CD4-positive, CD25-positive, alpha-beta regulatory T cell (primary cell): ENCODE data around the gene MAGI2. TPM values are rescaled to one million over a fixed set of nuclear protein-coding genes. Genes with fewer than 3 reads are reported as not detected.

Experiments
- ATAC-seq, 2 donors: fragments of 150-1000 bp; cut with Tn5 transposase; one replicate each; pipeline ENCODE4 v1.10.0; 2021; ENCODE audit warnings: low read depth in 2 of 2, moderate number of reproducible peaks in 2 of 2, moderate library complexity in 1 of 2
- DNase-seq, 3 donors: peaks; one replicate each; pipeline versions ENCODE4 v3.0.0 to v3.0.0-alpha.2; 2012 to 2022; ENCODE audit warnings: mixed read lengths in 1 of 3
- H3K27ac ChIP-seq: one replicate; pipeline ENCODE4 v1.7.0; 2013; ENCODE audit warnings: mild to moderate bottlenecking, low read length; ENCODE audit not compliant: insufficient read depth, poor library complexity, severe bottlenecking
- H3K27me3 ChIP-seq: one replicate; pipeline ENCODE4 v1.7.0; 2013; ENCODE audit warnings: low read length; ENCODE audit not compliant: control insufficient read depth, insufficient read depth
- H3K36me3 ChIP-seq: one replicate; pipeline ENCODE4 v1.7.0; 2013; ENCODE audit warnings: mild to moderate bottlenecking, low read length, moderate library complexity; ENCODE audit not compliant: control insufficient read depth, insufficient read depth
- H3K4me1 ChIP-seq: 2 replicates; pipeline ENCODE4 v1.7.0; 2013; ENCODE audit warnings: mild to moderate bottlenecking, low read length; ENCODE audit not compliant: insufficient read depth, control insufficient read depth, poor library complexity, severe bottlenecking
- H3K4me3 ChIP-seq: one replicate; pipeline ENCODE4 v1.7.0; 2013; ENCODE audit warnings: low read depth, mild to moderate bottlenecking, low read length, moderate library complexity
- H3K9me3 ChIP-seq, 2 experiments: 1 replicate in 1 of 2; 2 replicates in 1 of 2; pipeline ENCODE4 v1.7.0; 2013; ENCODE audit warnings: low read length in 2 of 2, mild to moderate bottlenecking in 1 of 2, moderate library complexity in 1 of 2; ENCODE audit not compliant: control insufficient read depth in 2 of 2
- H3K27ac Mint-ChIP-seq, 3 donors: one replicate each; pipeline ENCODE4 v1.8.0; 2020 to 2022; ENCODE audit warnings: mild to moderate bottlenecking in 3 of 3, mixed read lengths in 3 of 3, moderate library complexity in 2 of 3
- H3K27me3 Mint-ChIP-seq: one replicate; pipeline ENCODE4 v1.8.0; 2022; ENCODE audit warnings: mild to moderate bottlenecking, mixed read lengths
- H3K36me3 Mint-ChIP-seq: one replicate; pipeline ENCODE4 v1.8.0; 2020; ENCODE audit warnings: mixed read lengths
- H3K4me1 Mint-ChIP-seq, 4 donors: one replicate each; pipeline ENCODE4 v1.8.0; 2020 to 2022; ENCODE audit warnings: mixed read lengths in 4 of 4, mild to moderate bottlenecking in 1 of 4
- H3K4me3 Mint-ChIP-seq, 4 donors: one replicate each; pipeline ENCODE4 v1.8.0; 2020 to 2022; ENCODE audit warnings: mild to moderate bottlenecking in 4 of 4, mixed read lengths in 4 of 4, moderate library complexity in 3 of 4
- H3K9me3 Mint-ChIP-seq, 7 donors: one replicate each; pipeline ENCODE4 v1.8.0; 2020 to 2022; ENCODE audit warnings: mixed read lengths in 7 of 7, mild to moderate bottlenecking in 3 of 7, moderate library complexity in 2 of 7
- polyA plus RNA-seq, 4 donors: library from polyadenylated mRNA; unstranded; fragments of 300-500 nt; fragmentation: Illumina TruSeq; gene quantifications; one replicate each; pipeline ENCODE4 v1.2.3, GENCODE V29; 2021
- total RNA-seq: library from RNA; stranded (reverse); gene quantifications from one replicate; pipeline ENCODE4 v1.2.3, GENCODE V29; 2022

Gene MAGI2
- total and polyA plus RNA-seq, 5 donors from 2014 or later, result not detected

DNA sequence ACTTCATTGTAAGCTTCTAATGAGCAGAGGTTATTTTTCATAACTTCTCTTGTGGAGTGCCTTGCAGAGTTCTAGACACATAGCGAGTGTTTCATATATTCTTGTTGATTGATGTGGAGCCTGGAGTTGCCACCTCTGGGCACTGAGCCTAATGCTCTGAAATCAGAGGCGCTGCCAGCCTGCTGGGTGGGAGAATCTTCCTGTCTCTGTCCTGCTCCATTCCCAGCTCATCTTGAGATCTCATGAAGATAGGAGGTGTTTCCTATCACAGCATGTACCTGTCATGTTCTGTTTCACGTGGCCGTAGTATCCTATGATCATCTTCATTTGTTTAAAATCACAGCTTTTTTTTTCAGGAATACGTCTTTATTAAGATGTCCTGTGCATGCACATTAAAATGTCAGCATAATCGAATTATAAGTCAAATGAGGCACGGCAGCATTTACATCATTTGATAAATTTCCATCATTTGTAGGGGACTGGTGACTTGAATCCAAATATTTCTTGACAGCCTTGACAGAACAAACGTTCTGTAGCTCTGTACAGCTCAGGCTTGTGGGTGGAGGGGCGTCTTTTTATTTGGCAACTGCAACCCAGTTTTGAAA lies 1261.9 kb downstream of the MAGI2 start:
- DNase-seq (no peak), ATAC-seq (no peak)
- Histone ChIP-seq H3K4me3 (no peak overlapping the region), H3K9me3 (no peaks in the 10 kb centered on the region), H3K27me3 (peaks cover 3% of the 10 kb centered on the region), H3K4me1 (no peaks in the 10 kb centered on the region), H3K27ac (no peak overlapping the region), H3K36me3 (no peaks in the 10 kb centered on the region)
- peaks cover 0 to 3% (median 0%) of the 10 kb centered on the region in 7 donors for H3K9me3 Mint-ChIP-seq
- no peak overlapping the region for H3K27ac Mint-ChIP-seq
- no peaks in the 10 kb centered on the region for H3K36me3 Mint-ChIP-seq
- no peak overlapping the region for H3K4me3 Mint-ChIP-seq
- H3K27me3 Mint-ChIP-seq, result peaks cover 8% of the 10 kb centered on the region
- H3K4me1 Mint-ChIP-seq, result no peaks in the 10 kb centered on the region

DNA sequence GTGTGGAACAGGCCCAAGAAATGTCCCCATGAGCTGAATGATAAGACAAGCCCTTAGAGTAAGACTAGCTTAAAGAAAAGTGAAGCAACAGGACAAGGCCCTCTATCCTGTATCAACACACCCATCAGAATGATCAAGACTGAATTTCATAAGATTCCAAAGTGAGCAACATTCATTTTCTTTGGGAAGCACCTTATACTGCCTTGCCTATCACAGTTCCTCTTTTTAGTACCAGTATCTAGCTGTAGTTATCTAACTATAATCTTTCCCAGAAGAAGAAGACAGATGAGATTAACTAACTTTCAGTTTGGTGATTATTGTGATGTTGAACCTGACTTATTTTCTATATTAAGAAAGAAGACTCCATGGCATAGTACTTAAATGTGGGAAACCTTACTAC lies 1263.7 kb downstream of the MAGI2 start:
- no peak for ATAC-seq
- peaks cover 3% of the 10 kb centered on the region for H3K27me3 ChIP-seq
- Mint-ChIP-seq H3K9me3 (peaks cover 0 to 2% (median 0%) of the 10 kb centered on the region in 7 donors), H3K27ac (no peak overlapping the region), H3K4me1 (no peaks in the 10 kb centered on the region), H3K36me3 (no peaks in the 10 kb centered on the region), H3K27me3 (peaks cover 9% of the 10 kb centered on the region), H3K4me3 (no peak overlapping the region)
- no peaks in the 10 kb centered on the region for H3K36me3 ChIP-seq
- no peak for DNase-seq
- H3K4me3 ChIP-seq, result no peak overlapping the region
- H3K4me1 ChIP-seq, result no peaks in the 10 kb centered on the region
- H3K27ac ChIP-seq, result no peak overlapping the region
- H3K9me3 ChIP-seq, result no peaks in the 10 kb centered on the region

DNA sequence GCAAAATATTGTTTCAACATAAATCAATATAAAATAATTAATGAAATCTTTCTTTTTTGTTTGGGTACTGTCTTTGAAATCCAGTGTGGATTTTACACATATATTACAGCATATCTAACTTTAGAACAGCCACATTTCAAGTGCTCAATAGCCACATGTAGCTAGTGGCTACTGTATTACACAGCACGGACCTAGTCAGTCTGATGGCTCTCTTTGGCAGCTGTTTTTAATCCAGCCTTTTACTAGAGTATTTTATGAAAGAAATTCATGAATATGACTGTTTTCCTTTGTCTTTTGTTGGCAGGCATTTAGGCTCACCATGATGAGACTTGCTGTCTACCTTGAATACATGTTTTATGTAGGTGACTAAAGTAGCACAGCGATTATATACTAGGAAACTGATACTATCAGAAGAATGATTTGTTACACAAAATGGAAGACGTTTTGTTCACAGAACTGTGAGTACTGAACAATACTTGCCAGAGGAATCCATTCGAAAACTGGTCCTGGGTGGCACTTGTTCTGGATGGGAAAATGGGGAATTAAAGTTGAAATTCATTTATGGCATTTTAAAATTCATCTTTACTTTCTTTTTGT lies 1268.2 kb downstream of the MAGI2 start:
- Histone ChIP-seq H3K4me3 (no peak overlapping the region), H3K27ac (no peak overlapping the region), H3K9me3 (no peaks in the 10 kb centered on the region), H3K4me1 (no peaks in the 10 kb centered on the region), H3K36me3 (no peaks in the 10 kb centered on the region), H3K27me3 (no peaks in the 10 kb centered on the region)
- Mint-ChIP-seq H3K9me3 (peaks cover 0 to 1% (median 0%) of the 10 kb centered on the region in 7 donors), H3K4me1 (no peaks in the 10 kb centered on the region), H3K27me3 (peaks cover 4% of the 10 kb centered on the region), H3K27ac (no peak overlapping the region), H3K36me3 (no peaks in the 10 kb centered on the region), H3K4me3 (no peak overlapping the region)
- no peak for ATAC-seq
- DNase-seq, result no peak

DNA sequence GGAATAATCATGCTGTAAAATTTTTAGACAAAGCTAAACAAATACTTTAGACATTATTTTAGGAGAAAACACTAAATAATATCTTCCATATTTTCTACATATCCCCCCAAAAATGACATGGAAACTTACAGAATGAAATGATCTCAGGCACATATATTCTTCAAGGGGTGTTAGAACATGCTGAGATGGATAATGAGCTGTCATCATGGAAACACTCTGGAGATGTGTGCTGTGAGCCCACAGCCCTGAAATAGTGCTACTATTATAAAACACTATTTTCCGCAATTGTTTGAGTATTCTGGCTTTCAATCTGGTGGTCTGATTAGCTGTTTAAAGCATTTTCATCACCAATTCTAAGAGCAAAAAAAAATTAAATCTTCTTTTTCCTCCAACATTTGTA lies 1269.2 kb downstream of the MAGI2 start:
- H3K36me3 ChIP-seq, result no peaks in the 10 kb centered on the region
- no peaks in the 10 kb centered on the region for H3K36me3 Mint-ChIP-seq
- H3K9me3 Mint-ChIP-seq, result peaks cover 0 to 1% (median 0%) of the 10 kb centered on the region in 7 donors
- DNase-seq (no peak), ATAC-seq (no peak)
- no peaks in the 10 kb centered on the region for H3K4me1 ChIP-seq
- H3K27me3 Mint-ChIP-seq, result peaks cover 4% of the 10 kb centered on the region
- H3K9me3 ChIP-seq, result no peaks in the 10 kb centered on the region
- no peak overlapping the region for H3K4me3 ChIP-seq
- H3K27ac ChIP-seq, result no peak overlapping the region
- no peaks in the 10 kb centered on the region for H3K4me1 Mint-ChIP-seq
- no peaks in the 10 kb centered on the region for H3K27me3 ChIP-seq
- no peak overlapping the region for H3K4me3 Mint-ChIP-seq
- no peak overlapping the region for H3K27ac Mint-ChIP-seq

DNA sequence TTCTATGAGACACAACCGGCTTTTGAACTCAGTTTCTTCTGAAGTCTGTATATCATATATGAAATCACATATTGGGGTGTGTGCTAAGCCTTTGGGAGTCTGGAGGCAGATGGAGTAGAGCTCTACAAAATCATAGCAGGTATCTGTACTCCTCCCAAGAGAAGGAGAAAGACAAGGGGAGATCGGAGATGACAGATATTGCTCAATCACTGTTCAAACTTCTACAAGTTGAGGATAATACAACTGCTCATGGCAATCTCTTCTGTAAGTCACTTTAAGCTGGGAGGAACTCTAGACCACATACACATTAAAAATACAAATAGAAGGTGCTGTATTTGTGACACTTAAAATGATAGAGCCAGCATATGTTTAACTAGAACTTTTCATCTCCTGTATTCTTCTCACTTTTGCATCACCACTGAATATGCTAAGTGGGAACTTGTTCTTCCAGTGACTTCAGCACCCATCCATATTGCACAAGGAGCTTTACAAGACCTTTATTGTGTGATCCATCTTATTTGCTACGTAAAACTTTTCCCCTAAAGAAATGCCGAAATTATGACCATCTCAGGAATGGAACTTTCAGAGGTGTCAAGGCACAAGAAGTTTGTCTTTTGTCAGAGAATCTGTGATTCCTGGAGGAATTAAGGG lies 1273.5 kb downstream of the MAGI2 start:
- Mint-ChIP-seq H3K9me3 (peaks cover 0 to 1% (median 0%) of the 10 kb centered on the region in 7 donors), H3K27ac (no peak overlapping the region), H3K27me3 (peaks cover 4% of the 10 kb centered on the region), H3K36me3 (no peaks in the 10 kb centered on the region), H3K4me3 (no peak overlapping the region), H3K4me1 (no peaks in the 10 kb centered on the region)
- no peak overlapping the region for H3K27ac ChIP-seq
- DNase-seq, result no peak
- no peaks in the 10 kb centered on the region for H3K9me3 ChIP-seq
- H3K36me3 ChIP-seq, result no peaks in the 10 kb centered on the region
- no peaks in the 10 kb centered on the region for H3K27me3 ChIP-seq
- H3K4me3 ChIP-seq, result no peak overlapping the region
- no peak for ATAC-seq
- no peaks in the 10 kb centered on the region for H3K4me1 ChIP-seq

DNA sequence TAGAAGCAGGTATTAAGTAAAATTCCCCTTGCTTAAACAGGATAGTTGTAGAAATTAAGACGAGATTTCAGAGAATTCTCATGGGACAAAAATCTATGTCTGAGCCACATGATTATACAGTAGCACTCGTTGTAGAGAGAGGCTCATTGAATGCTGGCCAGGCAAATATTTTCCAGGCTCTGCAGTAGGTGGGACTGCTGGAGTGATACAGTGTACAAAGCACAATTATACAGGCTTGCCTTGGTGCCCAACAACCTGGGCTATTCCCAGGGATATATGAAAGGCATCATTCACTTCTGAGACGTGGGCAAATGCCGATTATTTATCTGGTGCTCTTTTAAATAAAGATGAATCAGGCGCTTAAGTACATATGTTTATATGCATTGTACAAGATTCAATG lies 1274.3 kb downstream of the MAGI2 start:
- ATAC-seq (no peak), DNase-seq (no peak)
- H3K27ac Mint-ChIP-seq, result no peak overlapping the region
- H3K4me3 Mint-ChIP-seq, result no peak overlapping the region
- no peaks in the 10 kb centered on the region for H3K4me1 Mint-ChIP-seq
- no peak overlapping the region for H3K4me3 ChIP-seq
- no peaks in the 10 kb centered on the region for H3K36me3 Mint-ChIP-seq
- no peaks in the 10 kb centered on the region for H3K9me3 ChIP-seq
- no peaks in the 10 kb centered on the region for H3K4me1 ChIP-seq
- H3K27me3 ChIP-seq, result peaks cover 2% of the 10 kb centered on the region
- H3K27ac ChIP-seq, result no peak overlapping the region
- peaks cover 0 to 1% (median 0%) of the 10 kb centered on the region in 7 donors for H3K9me3 Mint-ChIP-seq
- H3K27me3 Mint-ChIP-seq, result peaks cover 4% of the 10 kb centered on the region
- no peaks in the 10 kb centered on the region for H3K36me3 ChIP-seq

DNA sequence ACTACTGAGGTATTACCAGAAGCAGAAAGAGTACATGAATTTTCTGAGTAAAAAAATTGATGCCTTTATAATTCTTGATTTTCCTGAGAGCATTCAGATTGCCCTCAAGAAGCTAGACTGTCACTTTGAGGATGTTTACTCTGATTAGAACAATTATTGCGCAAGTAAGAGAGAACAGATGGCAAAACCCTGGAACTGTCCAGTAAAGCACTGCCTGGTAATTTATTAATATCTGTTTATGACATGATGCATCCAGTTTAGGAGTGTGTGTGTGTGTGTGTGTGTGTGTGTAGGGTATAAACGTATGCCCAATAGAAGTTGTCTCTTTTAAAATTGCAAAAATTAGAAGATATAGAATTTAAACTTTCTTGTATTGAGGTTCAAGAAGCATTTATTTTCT lies 1275.1 kb downstream of the MAGI2 start:
- Mint-ChIP-seq H3K9me3 (peaks cover 0 to 1% (median 0%) of the 10 kb centered on the region in 7 donors), H3K27ac (no peak overlapping the region), H3K4me1 (no peaks in the 10 kb centered on the region), H3K4me3 (no peak overlapping the region), H3K36me3 (no peaks in the 10 kb centered on the region), H3K27me3 (peaks cover 10% of the 10 kb centered on the region)
- DNase-seq, result no peak
- no peaks in the 10 kb centered on the region for H3K36me3 ChIP-seq
- no peaks in the 10 kb centered on the region for H3K9me3 ChIP-seq
- peaks cover 2% of the 10 kb centered on the region for H3K27me3 ChIP-seq
- H3K4me1 ChIP-seq, result no peaks in the 10 kb centered on the region
- no peak overlapping the region for H3K4me3 ChIP-seq
- no peak overlapping the region for H3K27ac ChIP-seq
- ATAC-seq, result no peak

DNA sequence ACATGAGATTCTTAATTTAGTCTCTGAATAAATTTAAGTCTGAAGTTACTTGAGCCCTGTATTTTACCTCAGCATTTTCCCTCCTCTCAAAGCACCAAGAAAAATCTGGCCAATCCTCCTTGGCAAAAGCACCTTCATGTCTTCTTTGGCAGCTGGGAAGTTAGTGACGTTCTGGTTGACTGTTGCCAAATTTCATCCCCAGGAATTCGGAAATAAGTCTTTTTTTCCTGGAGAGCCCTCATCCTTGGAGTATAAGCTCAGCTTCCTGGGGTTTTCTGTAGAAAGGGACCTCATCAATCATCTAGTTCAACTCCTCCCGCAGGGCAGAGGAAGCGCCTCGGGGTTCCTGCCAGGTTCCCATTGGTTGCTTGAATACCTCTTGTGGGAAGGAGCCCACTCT lies 1277.3 kb downstream of the MAGI2 start:
- Histone ChIP-seq H3K9me3 (no peaks in the 10 kb centered on the region), H3K4me3 (no peak overlapping the region), H3K27me3 (peaks cover 4% of the 10 kb centered on the region), H3K27ac (no peak overlapping the region), H3K36me3 (no peaks in the 10 kb centered on the region), H3K4me1 (no peaks in the 10 kb centered on the region)
- Mint-ChIP-seq H3K4me3 (no peak overlapping the region), H3K27ac (no peak overlapping the region), H3K27me3 (peaks cover 10% of the 10 kb centered on the region), H3K4me1 (no peaks in the 10 kb centered on the region), H3K36me3 (no peaks in the 10 kb centered on the region), H3K9me3 (peaks cover 0 to 2% (median 0%) of the 10 kb centered on the region in 7 donors)
- ATAC-seq (no peak), DNase-seq (no peak)
